GM19099 (cell line): ENCODE data around the gene IL1RL2.

Experiments
- POLR2A ChIP-seq: IDR thresholded peaks from 3 replicates; pipeline ENCODE4 v1.6.1; 2011; ENCODE audit warnings: low read depth; ENCODE audit not compliant: insufficient read length; ENCODE audit errors: extremely low read depth

IL1RL2 gene

DNA sequence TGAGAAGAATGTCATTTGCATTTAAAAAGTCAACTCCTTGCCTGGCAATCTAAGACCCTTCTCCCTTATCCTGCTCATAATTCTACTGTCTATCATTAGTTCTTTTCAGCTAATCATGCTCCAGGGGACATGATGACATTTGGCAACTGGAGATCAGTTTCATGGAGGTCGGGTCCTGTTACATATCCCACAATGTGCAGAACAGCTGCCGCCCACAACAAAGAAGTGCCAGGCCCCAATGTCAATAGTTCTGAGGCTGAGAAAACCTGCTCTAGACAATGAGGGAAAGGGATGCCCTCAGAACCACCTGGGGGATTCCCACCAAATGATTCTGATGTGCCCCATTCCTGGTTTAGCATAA is 71.2 kb downstream of the IL1RL2 start:
- TF ChIP-seq POLR2A: no peak

DNA sequence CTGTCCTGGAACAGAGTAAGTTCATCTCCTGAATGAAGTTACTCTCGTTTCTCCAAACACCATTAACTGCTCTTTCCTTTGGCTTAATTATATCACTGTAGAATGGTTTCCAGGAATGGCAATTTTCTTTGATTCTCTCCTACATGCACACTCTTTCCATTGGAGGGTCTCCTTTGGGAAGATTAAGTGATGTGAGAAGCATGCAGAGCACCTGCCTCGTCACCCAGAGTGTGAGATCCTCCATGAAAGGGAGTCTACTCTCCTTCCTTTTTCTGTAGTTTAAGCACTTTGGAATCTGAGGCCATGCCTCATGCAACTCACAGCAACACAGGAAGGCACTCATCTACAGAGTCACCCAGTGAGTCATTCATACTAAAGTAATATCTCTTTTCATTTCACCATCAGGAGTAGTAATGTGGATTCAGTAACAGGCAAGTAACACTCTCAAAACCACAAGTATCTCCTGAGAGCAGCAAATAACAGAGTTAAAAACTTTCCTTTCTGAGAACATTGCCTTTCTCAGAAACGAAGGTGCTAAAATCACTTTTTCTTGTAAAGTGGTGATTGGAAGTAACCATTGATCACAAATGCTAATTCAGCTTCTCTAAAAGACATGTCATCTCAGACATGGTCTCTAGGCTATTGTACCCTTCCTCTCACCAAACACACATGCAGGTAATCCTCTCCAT is 71.7 kb downstream of the IL1RL2 start:
- TF ChIP-seq POLR2A: no peak

DNA sequence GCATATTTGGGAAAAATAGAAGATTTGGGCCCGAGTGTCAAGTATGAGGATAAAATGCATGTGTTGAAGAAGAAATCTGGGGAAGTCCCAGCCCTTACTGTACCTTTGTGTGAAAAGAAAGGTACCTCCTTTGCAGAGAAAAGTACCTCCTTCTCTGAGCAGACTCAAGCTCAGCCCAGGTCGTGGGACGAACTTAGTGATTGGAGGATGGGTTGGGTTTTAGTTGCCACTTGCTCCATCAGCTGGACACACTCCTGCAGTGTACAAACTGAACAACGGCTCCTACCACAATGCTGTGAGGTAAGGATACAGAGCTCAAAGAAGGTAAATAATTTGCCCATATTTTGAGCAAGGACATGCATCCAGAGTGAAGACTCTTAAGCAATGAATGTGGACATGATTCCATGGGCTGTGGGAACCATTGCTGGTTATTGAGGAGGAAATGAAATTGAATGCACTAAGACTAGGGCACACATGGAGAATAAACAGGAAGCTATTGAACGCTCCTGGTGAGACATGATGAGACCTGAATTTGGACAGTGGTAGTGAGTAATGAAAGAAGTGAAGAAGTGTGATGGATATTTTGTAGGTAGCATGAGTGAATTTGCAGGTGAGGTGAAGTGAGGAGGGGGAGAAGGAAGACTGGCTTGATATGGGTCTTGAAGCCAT is 74.8 kb downstream of the IL1RL2 start:
- no peak for TF ChIP-seq POLR2A

DNA sequence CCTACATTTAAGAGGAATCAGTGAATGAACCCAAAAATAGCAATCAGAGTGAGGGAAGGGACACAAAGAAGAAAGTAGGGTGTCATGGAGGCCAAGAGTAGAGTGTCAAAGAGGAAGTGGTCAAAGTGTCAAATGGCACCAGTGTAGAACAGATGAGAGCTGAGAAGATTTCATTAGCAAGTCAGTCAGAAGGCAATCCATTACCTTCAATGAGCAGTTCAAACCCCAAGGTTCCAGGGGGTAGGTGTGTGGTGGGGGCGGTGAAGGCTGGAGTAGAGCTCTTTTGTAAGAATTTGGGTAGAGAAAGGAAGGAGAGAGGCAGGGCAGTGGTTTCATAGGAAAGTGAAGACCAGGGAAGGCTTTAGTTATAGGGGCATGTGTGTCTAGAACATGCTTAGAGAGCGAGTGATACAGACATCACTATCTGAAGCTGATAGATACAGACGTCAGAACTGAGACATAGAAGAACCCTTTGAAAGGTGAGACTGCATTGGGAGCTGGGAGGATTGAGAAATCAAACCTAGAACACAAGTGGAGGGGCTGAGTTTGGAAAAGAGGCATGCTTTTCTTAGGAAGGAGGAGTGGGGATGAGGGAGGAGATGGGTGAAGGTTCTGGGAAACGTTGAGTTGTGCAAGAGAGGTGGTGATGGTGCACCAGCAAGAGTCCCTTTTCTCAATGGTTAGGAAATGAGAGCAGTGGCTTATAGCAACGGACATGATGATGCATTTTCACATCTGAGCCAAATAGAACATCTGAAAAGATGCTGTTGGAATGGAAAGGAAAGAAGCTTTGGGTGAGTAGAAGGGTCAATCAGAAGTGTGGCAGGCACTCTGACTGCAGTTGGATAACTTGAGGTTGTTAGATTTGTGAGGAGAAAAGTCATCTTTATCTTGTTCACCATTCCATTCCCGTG is 75.7 kb downstream of the IL1RL2 start:
- no peak for TF ChIP-seq POLR2A

DNA sequence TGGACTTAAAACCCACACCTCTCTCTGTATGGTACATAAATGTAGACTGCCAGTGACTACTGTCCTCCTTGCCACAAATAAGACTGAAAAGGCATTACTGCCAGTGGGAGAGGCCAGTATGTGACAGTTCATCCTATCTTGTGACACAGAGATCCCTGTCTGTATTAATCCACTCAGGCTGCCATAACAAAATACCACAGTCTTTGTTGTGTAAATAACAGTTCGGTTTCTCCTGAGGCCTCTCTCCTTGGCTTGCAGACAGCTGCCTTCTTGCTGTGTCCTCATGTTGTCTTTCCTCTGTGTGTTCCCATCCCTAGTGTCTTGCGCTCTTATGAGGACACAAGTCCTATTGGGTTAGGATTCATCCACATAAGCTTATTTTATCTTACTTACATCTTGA is 78.1 kb downstream of the IL1RL2 start:
- TF ChIP-seq POLR2A: no peak

DNA sequence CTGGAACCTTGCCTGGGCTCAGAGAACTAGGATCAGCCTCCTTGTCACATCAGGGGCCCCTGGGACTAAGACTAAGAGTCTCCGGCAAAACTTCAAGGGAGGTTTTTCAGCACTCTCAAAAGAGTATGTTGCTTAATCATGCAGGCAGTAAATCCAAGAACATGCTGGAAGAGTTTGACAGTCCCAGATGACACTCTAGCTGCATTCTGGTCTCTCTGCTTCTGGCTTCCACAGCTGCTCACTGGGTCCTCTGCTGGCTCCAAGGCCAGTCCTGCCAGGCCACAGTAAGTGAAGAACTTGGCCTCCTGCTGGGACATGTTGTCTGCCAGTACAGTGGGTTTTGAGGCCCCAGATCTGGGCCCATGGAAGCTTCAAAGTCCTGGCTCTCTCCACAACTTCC is 79.4 kb downstream of the IL1RL2 start:
- no peak for TF ChIP-seq POLR2A

DNA sequence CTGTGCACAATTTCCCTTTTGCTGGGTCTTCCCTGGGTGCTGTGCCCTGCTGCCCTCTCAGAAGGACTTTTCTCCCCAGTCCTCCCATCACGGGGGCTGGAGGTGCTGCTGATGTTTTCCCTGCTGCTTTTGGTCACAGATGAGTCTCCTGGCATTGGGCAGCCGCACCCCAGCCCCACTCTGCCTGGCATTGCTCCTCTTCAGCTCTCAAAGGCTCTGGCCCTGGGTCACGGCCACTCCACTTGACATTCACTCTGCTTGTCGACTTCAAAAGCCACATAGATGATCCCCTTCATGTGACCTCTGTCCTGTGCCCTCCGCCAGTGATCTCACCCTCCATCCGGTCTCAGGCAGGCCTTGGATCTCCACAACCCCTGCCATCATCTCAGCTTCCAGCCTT is 81.0 kb downstream of the IL1RL2 start:
- no peak for TF ChIP-seq POLR2A

DNA sequence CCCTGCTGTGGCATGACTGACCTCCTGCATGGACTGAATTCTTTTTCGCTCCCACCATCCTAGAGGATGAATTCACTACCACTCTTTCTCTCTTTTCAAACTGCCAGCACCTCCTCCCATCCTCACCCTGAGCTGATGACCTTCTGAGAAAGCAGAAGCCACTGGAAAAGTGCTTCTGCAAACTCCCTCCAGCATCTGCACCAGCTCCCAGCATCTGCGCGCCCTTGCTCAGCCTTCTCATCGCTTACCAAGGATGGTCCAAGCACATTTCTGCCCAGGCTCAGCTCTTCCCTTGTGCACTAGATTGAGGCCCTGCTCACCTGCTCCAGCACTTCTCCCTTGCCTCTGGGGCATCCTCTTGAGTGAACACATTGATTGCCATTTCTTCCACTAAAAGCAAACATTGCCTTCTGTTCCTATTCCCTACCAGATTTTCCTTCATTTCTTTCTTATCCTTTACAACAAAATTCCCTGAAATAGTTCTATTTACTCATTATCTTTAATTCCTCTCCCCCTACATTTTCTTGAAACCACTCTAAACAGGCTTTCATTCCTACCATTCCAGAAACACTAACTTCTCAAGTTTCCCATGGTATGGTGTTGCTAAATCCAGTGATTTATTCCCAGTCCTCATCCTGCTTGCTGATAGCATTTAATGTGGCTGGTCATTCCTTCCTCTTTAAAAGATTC is 81.8 kb downstream of the IL1RL2 start:
- no peak for TF ChIP-seq POLR2A

DNA sequence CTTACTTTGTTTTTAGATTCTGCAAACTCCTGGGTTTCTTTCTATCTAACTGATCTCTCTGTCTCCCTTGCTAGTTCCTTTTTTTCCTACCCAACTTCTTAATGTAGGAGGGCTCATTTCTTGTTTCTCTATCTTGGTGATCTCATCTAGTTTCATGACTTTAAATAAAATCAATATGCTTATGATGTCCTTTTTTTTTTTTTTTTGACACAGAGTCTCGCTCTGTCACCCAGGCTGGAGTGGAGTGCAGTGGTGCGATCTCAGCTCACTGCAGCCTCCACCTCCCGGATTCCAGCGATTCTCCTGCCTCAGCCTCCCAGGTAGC is 82.3 kb downstream of the IL1RL2 start:
- TF ChIP-seq POLR2A: no peak

DNA sequence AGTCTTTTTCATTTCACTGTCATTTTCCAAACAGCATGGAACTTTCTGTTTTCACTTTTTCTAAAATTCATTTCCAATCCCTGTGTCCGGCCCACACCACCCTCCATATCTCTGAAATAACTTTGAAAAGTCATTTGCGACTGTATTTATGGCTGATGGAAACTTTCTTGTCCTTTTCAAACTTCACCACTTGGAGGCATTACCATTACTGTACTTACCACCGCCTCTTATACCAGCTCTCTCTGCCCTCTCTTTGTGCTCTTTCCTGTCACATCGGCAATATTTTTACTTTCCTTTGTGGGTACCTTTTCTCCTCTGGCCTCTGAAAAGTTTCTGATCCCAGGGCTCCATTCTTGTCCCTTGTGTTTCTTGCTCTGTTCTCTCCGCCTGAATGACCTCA is 85.0 kb downstream of the IL1RL2 start:
- no peak for TF ChIP-seq POLR2A

DNA sequence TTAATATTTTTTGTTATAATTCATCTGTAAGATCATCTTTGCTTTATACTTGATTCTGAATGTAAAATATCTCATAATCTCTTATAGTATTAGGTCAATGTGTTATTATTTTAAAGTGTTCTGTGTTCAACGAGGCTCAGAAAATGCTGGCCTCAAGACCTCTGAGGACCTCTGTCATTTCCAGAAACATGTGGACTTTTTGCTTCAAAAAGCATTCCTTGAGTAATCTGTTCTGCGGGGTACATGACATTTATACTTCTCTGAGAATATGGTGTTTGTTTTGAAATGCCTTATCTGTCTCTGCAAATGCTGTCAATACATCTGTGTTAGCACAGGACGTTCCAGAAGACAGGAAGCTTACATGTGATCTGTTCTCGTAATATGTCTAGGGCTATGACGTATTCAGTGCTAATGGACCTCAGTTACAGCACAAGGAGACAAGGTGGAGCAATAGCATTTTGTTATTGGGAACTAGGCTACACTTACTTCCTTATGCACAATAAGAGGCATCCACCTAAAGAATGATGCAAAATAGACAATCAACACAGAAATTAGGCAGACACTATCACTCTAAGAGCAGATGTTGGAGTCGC is 86.9 kb downstream of the IL1RL2 start:
- no peak for TF ChIP-seq POLR2A

DNA sequence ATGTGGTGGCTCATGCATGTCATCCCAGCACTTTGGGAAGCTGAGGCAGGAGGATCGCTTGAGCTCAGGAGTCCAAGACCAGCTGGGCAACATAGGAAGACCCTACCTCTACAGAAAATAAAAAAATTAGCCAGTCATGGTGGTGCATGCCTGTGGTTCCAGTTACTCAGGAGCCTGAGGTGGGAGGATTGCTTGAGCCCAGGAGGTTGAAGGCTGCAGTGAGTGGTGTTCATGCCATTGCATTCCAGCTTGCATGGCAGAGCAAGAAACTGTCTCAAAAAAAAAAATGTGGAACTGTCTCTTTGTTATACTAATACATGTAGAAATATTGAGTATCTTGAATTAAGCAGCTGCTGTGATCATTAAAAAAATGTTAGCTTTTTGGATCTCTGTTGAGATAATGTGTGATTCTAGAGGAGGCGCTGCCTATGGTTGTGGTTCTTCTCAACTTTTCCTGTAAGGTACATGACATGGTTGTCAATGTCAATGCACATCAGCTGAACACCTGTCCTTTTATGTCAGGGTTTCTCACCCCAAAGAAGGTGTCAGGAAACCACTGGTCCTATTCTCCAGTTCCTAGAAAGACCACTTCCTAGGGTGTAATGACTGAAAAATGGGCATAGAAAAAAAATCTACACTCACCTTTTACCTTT is 89.9 kb downstream of the IL1RL2 start:
- TF ChIP-seq POLR2A: no peak

DNA sequence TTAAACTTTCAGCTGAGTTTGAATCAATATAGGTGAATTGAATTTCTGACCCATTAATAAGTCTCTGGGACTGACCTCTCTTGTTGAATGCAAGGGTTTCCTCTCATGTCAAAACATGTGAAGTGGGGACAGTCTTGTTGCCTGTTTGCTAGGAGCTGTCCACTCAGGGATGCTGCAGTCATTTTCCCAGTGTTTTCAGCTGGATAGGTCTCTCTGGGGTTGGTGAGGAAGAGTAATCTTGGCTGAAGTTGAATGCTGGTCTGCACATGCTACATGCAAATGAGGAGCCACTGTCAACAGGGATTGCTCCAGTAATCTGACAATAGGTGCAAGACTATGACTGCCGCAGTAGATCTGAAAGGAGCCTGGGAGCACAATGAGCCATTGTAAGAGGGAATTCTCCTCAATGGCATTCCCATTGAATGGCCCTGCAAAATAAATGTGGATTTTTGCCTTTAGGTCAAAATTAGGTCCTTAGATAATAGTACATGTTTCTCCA is 90.4 kb downstream of the IL1RL2 start:
- no peak for TF ChIP-seq POLR2A

DNA sequence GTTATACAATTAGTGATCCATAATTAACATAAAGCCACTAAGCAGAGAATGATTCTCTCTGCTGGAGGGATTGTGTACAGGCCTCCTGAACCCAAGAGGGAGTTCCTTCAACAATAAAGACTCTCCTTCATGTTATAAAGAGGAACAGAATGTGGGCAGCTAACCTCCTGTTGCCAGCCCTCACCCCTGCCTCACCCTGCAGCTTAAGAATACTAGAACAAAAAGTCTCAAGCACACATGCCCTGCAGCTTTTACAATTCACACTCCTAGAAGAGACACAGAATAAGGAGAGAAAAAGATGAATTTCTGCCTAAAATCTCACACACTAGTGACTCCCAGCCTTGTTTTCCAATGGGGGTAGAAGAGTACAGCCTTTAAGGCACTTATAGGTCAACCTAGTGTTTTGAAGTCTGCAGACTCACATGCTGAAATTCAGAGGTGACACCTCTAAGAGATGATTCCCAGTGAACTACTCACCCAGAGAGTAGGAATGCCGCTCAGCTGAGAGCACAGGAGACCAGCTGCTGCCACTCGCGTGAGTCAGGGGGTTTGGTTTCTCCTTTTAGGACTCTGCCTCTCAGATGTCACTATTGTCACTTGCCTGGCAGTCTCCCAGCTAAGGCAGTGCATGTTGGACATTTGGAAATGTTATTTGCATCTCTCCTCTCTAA is 92.0 kb downstream of the IL1RL2 start:
- no peak for TF ChIP-seq POLR2A
